ENCODE data around the gene PCK1.

PCK1 gene

GRCh38 chr20:57559658-57560553, 1.0 kb upstream of the PCK1 start:
- TF ChIP-seq CTCF (IDR thresholded peaks at IDR 0.05; ENCODE audit: low read depth, low read length): no peak
- in situ Hi-C loops (cut with HindIII; ENCODE audit: low sequenced_read_pairs): no loop called here
- no peak for DNase-seq (ENCODE audit: low read depth, low spot score)
- H3K4me3 ChIP-seq (ENCODE audit: low read depth, low read length): no peak overlapping the region

GRCh38 chr20:57561356-57562279, 708 bp downstream of the PCK1 start:
- in situ Hi-C loops (cut with HindIII; ENCODE audit: low sequenced_read_pairs): no loop called here
- no peak for DNase-seq (ENCODE audit: low read depth, low spot score)
- no peak overlapping the region for H3K4me3 ChIP-seq (ENCODE audit: low read depth, low read length)
- no peak for TF ChIP-seq CTCF (IDR thresholded peaks at IDR 0.05; ENCODE audit: low read depth, low read length)

- in situ Hi-C loops (cut with HindIII; ENCODE audit: low sequenced_read_pairs): no loop called here
- no peak overlapping the region for H3K4me3 ChIP-seq (ENCODE audit: low read depth, low read length)
- no peak for DNase-seq (ENCODE audit: low read depth, low spot score)
- no peak for TF ChIP-seq CTCF (IDR thresholded peaks at IDR 0.05; ENCODE audit: low read depth, low read length)
Measured at GRCh38 chr20:57562541-57563465, 1.9 kb downstream of the PCK1 start.

- no peak overlapping the region for H3K4me3 ChIP-seq (ENCODE audit: low read depth, low read length)
- in situ Hi-C loops (cut with HindIII; ENCODE audit: low sequenced_read_pairs): no loop called here
- no peak for DNase-seq (ENCODE audit: low read depth, low spot score)
- TF ChIP-seq CTCF (IDR thresholded peaks at IDR 0.05; ENCODE audit: low read depth, low read length): no peak
Measured at GRCh38 chr20:57563522-57563921, 2.6 kb downstream of the PCK1 start.

- DNase-seq (ENCODE audit: low read depth, low spot score): no peak
- no peak overlapping the region for H3K4me3 ChIP-seq (ENCODE audit: low read depth, low read length)
- in situ Hi-C loops (cut with HindIII; ENCODE audit: low sequenced_read_pairs): no loop called here
- no peak for TF ChIP-seq CTCF (IDR thresholded peaks at IDR 0.05; ENCODE audit: low read depth, low read length)
Measured at GRCh38 chr20:57564180-57564802, 3.4 kb downstream of the PCK1 start.
